Measurements from ENCODE around the gene INPP5D. TPM values are rescaled to one million over a fixed set of nuclear protein-coding genes. Genes with fewer than 3 reads are reported as not detected.

The INPP5D gene
- total RNA-seq, 1 donor from 2014 or later = 9.1 TPM

- DNase-seq = no peak
These were observed 183.2 kb downstream of the INPP5D start for GRCh38 chr2:233243348-233243747.

DNA sequence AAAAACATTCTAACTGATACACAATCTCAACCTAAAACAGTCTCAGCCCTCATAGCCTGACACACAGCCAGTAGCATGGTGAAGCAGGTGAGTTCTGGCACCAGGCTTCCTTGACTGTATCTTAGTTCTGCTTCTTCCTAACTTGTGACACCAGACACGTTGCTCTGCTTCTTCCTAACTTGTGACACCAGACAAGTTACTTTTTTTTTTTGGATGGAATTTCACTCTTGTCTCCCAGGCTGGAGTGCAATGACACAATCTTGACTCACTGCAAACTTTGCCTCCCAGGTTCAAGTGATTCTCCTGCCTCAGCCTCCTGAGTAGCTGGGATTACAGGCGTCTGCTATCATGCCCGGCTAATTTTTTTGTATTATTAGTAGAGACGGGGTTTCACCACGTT, 184.7 kb downstream of the INPP5D start:
- no peak for DNase-seq

DNA sequence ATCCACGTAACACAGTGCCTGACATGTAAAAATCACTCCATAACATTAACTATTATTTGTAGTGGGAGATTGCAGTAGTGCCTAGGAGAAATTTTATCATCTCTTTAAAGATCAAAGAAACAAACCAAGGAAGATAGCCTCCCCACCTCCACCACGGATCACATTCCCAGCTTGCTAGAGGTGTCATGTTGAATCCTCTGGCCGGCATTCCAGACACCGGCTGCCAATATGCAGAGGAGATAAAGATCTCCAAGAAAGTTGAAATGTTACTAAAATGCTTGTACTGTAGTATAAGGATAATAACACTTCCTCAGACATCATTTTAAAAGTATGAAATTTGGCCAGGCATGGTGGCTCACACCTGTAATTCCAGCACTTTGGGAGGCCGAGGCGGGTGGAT, 185.3 kb downstream of the INPP5D start:
- no peak for DNase-seq

- DNase-seq = no peak
These were observed 187.0 kb downstream of the INPP5D start for GRCh38 chr2:233247116-233247515.

DNA sequence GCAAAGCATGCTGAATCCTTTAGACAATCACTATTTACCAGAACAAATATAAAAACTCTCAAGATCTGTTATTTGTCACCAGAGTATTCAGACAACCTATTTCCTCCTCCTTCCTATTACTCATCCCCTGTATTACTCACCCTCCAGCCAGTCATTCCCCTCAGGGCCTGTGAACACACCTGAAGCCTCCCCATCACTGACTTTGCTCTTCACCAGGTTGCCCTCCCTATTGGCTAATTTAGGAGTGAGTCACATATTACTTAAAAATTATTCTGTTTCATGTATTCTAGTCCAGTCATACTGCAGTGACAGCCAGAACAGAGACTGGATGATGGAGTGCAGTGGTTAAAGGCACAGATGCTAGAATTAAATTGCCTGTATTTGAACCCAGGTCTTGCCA, 187.6 kb downstream of the INPP5D start:
- DNase-seq = no peak

DNA sequence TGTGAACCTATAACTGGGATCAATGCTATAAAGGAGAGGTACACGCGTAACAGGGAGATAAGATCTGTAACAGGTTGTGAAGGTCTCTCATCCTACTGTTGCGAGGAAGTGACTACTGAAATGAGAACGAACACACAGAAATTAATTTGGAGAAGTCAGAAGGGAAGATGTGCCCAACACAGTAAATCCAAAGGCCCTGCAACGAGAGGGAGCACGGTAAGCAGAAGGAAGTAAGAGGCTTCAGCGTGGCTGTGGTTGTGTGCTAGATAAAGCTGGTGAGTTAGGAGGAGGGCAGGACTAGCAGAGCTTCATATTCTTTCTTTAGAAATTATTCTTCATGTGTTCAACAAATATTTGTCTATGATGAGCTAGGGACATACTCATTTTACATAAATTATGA, 188.9 kb downstream of the INPP5D start:
- DNase-seq = no peak

DNA sequence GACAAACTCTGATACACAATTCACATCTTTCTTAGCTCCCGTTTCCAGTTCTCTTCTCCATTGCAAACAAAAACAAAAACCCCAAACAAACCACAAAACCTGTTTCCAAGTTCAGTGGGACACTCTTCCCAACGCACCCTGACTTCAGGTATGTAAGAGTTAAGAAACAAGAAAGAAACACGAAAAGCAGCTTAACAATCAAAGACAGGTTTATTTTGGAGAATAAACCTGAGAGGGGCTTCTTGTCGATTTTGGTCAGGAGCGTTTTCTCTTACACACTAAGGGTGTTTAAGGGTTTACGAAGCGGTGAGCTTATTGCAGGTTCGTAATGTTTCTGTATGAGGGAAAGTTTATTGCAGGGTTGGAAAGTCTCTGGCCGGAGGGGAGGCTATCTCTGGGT, 190.4 kb downstream of the INPP5D start:
- no peak for DNase-seq

GRCh38 chr2:233250985-233251305, 190.8 kb downstream of the INPP5D start:
- DNase-seq = no peak

DNA sequence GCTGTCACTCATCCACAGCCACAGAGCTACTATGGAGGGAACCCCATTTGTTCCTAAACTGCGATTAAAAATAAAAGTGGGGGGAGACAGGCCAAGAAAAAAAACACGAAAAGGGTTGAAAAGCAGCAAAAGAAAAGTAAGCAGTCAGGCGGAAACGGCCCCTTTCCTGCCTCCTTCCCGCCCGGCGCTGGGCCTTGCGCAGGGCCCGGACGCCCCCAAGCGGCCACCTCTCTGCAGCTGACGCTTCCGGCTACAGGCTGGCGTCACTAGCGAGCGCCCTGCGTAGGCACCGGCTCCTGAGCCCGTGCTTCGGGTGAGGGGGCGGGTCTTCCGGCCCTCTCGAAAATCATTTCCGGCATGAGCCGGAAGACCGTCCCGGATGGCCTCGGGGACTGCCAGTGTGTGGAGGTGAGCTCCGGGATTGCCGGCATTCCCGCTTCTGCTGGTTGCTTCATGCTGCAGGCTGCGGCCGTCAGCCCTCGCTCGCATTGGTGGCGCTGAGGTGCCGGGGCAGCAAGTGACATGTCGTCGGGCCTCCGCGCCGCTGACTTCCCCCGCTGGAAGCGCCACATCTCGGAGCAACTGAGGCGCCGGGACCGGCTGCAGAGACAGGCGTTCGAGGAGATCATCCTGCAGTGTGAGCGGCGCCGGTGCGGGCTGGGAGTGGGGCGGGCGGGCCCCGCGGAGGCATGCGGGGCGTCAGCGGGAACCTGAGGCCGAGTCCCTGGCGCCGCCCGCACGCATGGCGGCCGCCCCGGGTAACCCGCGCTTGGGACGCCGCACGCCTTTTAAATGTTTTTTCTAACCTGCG, 191.4 kb downstream of the INPP5D start, which contains the start of gene ATG16L1:
Gene ATG16L1, plus strand, starts transcription at position 368 of the 811 bp plus-strand sequence. Its CDS starts 155 bp downstream, at position 523.
- DNase-seq = peak; percentile 98

- no peak for DNase-seq
These were observed 192.1 kb downstream of the INPP5D start for GRCh38 chr2:233252227-233252626.

DNA sequence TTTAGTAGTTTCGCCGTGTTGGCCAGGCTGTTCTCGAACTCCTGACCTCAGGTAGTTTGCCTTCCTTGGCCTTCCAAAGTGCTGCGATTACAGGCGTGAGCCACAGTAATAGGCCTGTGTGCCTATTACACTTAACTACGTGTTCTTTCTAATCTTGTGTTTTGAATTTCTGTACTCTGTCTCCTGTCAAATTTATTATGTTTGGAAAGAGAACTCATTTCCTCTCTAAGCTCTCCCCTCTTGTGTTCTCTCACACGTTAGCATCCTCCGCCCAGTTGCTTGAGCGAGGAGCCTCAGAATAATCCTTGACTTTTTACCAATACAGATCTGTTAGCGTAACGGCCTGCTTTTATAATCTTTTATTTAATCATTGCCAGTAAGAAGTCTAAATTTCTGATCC, 195.0 kb downstream of the INPP5D start:
- no peak for DNase-seq

DNA sequence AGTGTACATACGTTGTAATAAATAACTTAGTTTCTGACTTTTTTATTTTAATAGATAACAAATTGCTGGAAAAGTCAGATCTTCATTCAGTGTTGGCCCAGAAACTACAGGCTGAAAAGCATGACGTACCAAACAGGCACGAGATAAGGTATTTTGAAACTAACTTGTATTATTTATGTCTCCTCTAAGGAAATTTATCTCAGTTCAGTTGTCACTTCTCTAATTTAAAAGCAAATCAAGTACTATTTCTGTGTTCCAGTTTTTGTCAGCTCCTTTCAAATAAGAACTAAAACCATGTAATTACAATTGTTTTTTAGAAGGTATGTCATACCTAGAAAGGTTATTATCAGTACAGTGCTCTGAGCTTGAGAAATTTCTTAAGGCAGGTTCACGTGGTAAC, 195.9 kb downstream of the INPP5D start:
- DNase-seq = no peak

Small RNA genes lying within 50 kb of the gene (small RNA-seq; reads per million reads assigned to genes)
- gene RN7SL32P (ENCODE audit: low replicate concordance) = not detected

Other genes with a start within 250 kb of the INPP5D start
- 0.41 TPM for gene SNORC, start 190.1 kb upstream of the INPP5D start, total RNA-seq
- 2.7 TPM for gene NGEF, start 47.1 kb upstream of the INPP5D start, total RNA-seq
- gene NEU2, start 27.7 kb upstream of the INPP5D start, total RNA-seq = not detected
- 27.0 TPM for gene ATG16L1, start 191.3 kb downstream of the INPP5D start, total RNA-seq
- gene SAG, start 247.5 kb downstream of the INPP5D start, total RNA-seq = not detected